Activated CD8-positive, alpha-beta memory T cell treated with anti-CD3 and anti-CD28 coated beads, Interleukin-2, amount 50 U/mL, for 24 hours (primary cell): ENCODE measurements around the gene CRB2.

Experiments
- DNase-seq: peaks from one replicate; pipeline ENCODE4 v3.0.0-alpha.2; 2020; ENCODE audit errors: extremely low read depth

Gene CRB2

GRCh38 chr9:123402981-123403509, 47.0 kb downstream of the CRB2 start:
- DNase-seq, result no peak

GRCh38 chr9:123406016-123406415, 50.0 kb downstream of the CRB2 start:
- DNase-seq, result no peak

GRCh38 chr9:123406691-123407216, 50.8 kb downstream of the CRB2 start:
- DNase-seq, result no peak

GRCh38 chr9:123407217-123407851, 51.3 kb downstream of the CRB2 start:
- DNase-seq, result no peak

- DNase-seq, result no peak
Observed at GRCh38 chr9:123408313-123409262, 52.6 kb downstream of the CRB2 start.

- DNase-seq, result no peak
Observed at GRCh38 chr9:123410281-123410910, 54.4 kb downstream of the CRB2 start.

GRCh38 chr9:123411191-123411590, 55.2 kb downstream of the CRB2 start:
- no peak for DNase-seq

- no peak for DNase-seq
Observed at GRCh38 chr9:123411636-123412035, 55.6 kb downstream of the CRB2 start.

- DNase-seq, result no peak
Observed at GRCh38 chr9:123412171-123412820, 56.3 kb downstream of the CRB2 start.

GRCh38 chr9:123414204-123414603, 58.2 kb downstream of the CRB2 start:
- no peak for DNase-seq

GRCh38 chr9:123414936-123415930, 59.2 kb downstream of the CRB2 start:
- no peak for DNase-seq

- no peak for DNase-seq
Observed at GRCh38 chr9:123416176-123416575, 60.2 kb downstream of the CRB2 start.

GRCh38 chr9:123417289-123418051, 61.5 kb downstream of the CRB2 start:
- no peak for DNase-seq

- no peak for DNase-seq
Observed at GRCh38 chr9:123418052-123418430, 62.0 kb downstream of the CRB2 start.

GRCh38 chr9:123418506-123418905, 62.5 kb downstream of the CRB2 start:
- no peak for DNase-seq

GRCh38 chr9:123419091-123419490, 63.1 kb downstream of the CRB2 start:
- no peak for DNase-seq

GRCh38 chr9:123419721-123420591, 64.0 kb downstream of the CRB2 start:
- no peak for DNase-seq

- DNase-seq, result no peak
Observed at GRCh38 chr9:123420592-123421111, 64.7 kb downstream of the CRB2 start.
